Duodenal mucosa (tissue), 2 donors: ENCODE measurements around the gene PRMT3.

Experiments used
- H3K27ac ChIP-seq: one replicate; pipeline ENCODE4 v1.7.0; 2013; ENCODE audit warnings: low read depth, low read length
- H3K27me3 ChIP-seq, 2 donors: one replicate each; pipeline ENCODE4 v1.7.0; 2013; ENCODE audit warnings: low read length in 2 of 2, control low read depth in 1 of 2; ENCODE audit not compliant: insufficient read depth in 2 of 2, control insufficient read depth in 1 of 2
- H3K36me3 ChIP-seq, 2 donors: one replicate each; pipeline ENCODE4 v1.7.0; 2013; ENCODE audit warnings: low read length in 2 of 2, control low read depth in 1 of 2; ENCODE audit not compliant: insufficient read depth in 2 of 2, control insufficient read depth in 1 of 2
- H3K4me1 ChIP-seq, 2 donors: one replicate each; pipeline ENCODE4 v1.7.0; 2013; ENCODE audit warnings: low read length in 2 of 2, control low read depth in 1 of 2; ENCODE audit not compliant: insufficient read depth in 2 of 2, control insufficient read depth in 1 of 2
- H3K4me3 ChIP-seq, 2 donors: one replicate each; pipeline ENCODE4 v1.7.0; 2013; ENCODE audit warnings: low read length in 2 of 2, low read depth in 1 of 2
- H3K9ac ChIP-seq, 2 donors: one replicate each; pipeline ENCODE4 v1.7.0; 2013; ENCODE audit warnings: low read length in 2 of 2, low read depth in 1 of 2
- H3K9me3 ChIP-seq, 2 donors: one replicate each; pipeline ENCODE4 v1.7.0; 2013; ENCODE audit warnings: low read length in 2 of 2, control low read depth in 1 of 2; ENCODE audit not compliant: control insufficient read depth in 1 of 2

Gene PRMT3

DNA sequence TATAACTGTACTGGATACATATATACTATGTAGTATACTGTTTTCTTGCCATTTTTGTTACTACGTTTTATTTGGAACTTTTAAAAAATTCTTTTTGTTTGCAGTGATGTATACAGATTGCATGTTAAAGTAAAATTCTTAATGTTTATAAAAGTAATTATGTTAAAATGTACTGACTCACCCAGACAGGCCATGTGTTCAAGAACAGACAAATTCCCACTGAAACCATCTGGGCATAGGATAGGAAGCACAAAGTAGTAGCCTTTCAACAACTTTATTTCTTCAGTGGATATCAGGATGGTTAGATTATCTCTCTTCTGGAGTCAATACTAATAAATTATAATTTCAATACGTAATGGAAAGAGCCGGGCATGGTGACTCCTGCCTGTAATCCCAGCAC is 19.8 kb downstream of the PRMT3 start:
- H3K36me3 ChIP-seq = peaks cover 0 to 23% of the 10 kb centered on the region in 2 donors
- H3K4me3 ChIP-seq = no peak overlapping the region
- no peak overlapping the region for H3K9ac ChIP-seq
- no peaks in the 10 kb centered on the region for H3K27me3 ChIP-seq
- H3K4me1 ChIP-seq = no peaks in the 10 kb centered on the region
- no peaks in the 10 kb centered on the region for H3K9me3 ChIP-seq
- H3K27ac ChIP-seq = no peak overlapping the region

DNA sequence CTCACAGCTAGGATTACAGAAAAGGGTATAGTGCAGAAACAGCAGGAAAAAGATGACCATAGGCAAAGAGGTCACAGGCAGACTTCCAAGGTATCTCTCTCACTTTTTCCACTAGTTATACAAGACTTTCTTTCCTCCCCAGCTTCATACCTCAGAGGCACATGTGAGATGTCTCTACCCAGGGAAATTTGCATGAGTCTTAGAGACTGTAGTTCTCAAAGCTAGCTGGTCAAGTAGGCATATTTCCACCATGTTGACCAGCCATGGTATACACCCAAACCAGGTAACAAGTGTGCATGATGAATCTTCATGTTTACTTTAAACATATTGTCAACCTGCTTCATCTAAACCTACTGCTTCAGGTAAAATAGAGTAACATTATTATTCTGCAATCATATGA is 27.9 kb downstream of the PRMT3 start:
- no peak overlapping the region for H3K4me3 ChIP-seq

DNA sequence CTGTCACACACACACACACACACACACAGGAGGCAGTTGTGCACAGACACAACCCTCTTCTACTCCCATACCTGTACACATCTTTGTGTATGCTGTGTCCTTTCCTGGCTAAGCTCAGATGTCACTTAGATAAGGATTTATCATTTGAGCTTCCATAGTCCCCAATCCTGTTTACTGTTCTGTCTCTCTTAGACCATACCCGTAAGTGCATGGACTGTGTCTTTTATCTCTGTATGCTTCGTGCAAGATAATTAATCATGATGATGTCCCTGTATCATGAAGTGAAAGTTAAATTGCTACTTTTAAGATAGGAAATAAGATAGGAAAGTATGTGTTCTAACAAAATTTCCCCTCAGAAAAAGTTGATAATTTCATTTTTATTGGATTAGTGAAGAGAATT is 30.3 kb downstream of the PRMT3 start:
- Histone ChIP-seq H3K27ac (no peak overlapping the region), H3K9me3 (no peaks in the 10 kb centered on the region), H3K27me3 (no peaks in the 10 kb centered on the region), H3K36me3 (peaks cover 15 to 23% of the 10 kb centered on the region in 2 donors), H3K4me1 (no peaks in the 10 kb centered on the region), H3K9ac (no peak overlapping the region), H3K4me3 (no peak overlapping the region)

More for the DNA sequence above, 27.9 kb downstream of the PRMT3 start:
- Histone ChIP-seq H3K9me3 (no peaks in the 10 kb centered on the region), H3K27me3 (no peaks in the 10 kb centered on the region), H3K27ac (no peak overlapping the region), H3K9ac (no peak overlapping the region), H3K4me1 (no peaks in the 10 kb centered on the region), H3K36me3 (peaks cover 7 to 16% of the 10 kb centered on the region in 2 donors)

DNA sequence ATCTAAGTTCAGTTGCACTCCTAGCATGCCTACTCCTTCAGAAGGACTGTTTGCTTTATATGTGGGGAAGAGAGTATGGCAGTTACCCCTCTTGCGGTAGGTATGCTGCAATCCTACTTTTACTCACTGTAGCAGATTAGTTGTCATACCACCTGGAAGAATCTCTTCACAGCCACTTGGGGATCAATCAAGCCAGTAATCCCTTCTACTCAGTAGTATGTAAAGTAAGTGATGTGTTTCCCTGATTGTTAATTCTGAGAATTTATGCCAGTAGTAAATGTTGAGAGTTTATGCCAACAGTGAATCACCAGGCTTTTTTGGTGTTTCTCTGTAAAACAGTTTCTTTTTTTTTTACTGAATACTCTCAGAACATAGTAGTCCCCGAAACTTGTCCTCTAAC is 34.4 kb downstream of the PRMT3 start:
- no peaks in the 10 kb centered on the region for H3K9me3 ChIP-seq
- H3K27ac ChIP-seq = no peak overlapping the region
- no peaks in the 10 kb centered on the region for H3K4me1 ChIP-seq
- H3K27me3 ChIP-seq = no peaks in the 10 kb centered on the region
- peaks cover 10 to 17% of the 10 kb centered on the region in 2 donors for H3K36me3 ChIP-seq
- no peak overlapping the region for H3K4me3 ChIP-seq
- H3K9ac ChIP-seq = no peak overlapping the region

DNA sequence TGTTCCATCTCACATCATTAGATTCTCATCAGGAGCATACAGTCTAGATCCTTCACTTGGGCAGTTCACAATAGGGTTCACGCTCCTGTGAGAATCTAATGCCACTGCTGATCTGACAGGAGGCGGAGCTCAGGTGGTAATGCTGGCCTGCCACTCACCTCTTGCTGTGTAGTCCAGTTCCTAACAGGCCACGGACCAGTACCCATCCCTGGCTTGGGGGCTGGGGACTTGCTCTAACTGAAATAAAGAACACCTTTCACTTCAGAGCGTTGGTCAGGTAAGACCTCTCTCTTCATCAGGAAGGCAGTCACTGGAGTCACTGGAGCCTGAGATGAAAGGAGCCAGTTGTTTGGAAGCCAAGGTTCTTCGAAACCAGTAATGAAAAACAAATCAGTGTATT is 41.7 kb downstream of the PRMT3 start:
- Histone ChIP-seq H3K27ac (no peak overlapping the region), H3K9me3 (no peaks in the 10 kb centered on the region), H3K27me3 (no peaks in the 10 kb centered on the region), H3K9ac (no peak overlapping the region), H3K4me1 (no peaks in the 10 kb centered on the region), H3K4me3 (no peak overlapping the region), H3K36me3 (peaks cover 0 to 15% of the 10 kb centered on the region in 2 donors)

DNA sequence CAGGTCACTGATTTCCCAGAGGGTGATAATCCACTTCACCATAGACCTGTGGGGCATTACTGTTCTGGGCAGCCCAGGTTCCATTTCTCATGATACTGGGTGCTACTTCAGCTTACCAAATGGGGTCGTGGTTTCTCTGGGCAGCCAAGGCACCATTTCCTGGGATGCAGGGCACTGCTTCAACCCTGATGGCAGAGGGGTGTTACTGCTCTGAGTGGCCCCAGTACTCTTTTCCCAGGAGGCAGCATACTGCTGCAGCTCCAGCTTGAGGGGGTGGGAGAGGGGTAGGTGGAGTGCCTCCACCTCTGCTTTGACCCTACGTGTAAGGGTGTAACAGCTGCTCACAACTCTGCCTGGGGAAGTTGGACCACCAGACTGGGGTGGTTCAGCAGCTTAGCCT is 51.1 kb downstream of the PRMT3 start:
- no peak overlapping the region for H3K9ac ChIP-seq
- no peak overlapping the region for H3K27ac ChIP-seq
- H3K9me3 ChIP-seq = no peaks in the 10 kb centered on the region
- H3K4me3 ChIP-seq = no peak overlapping the region
- no peaks in the 10 kb centered on the region for H3K27me3 ChIP-seq
- H3K4me1 ChIP-seq = no peaks in the 10 kb centered on the region
- H3K36me3 ChIP-seq = peaks cover 0 to 25% of the 10 kb centered on the region in 2 donors

DNA sequence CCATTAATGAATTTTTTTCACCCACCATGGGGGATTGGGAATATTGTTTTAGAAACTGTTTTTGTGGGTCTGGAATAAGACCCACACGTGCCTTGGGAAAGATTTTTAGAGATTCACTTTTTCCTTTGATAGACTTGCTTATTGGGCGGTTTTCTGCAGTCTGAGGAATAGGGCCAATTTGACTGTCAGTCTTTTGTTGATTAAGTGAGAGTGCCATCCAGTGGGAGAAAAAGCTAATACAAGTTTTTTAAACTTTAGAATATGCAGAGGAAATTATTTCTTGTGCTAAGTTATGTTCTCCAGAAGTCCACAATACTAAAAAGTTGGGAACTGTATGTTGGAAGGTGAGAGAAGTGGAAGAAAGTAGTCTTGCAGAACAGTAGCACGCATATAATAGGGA is 56.1 kb downstream of the PRMT3 start:
- H3K27ac ChIP-seq = no peak overlapping the region
- no peaks in the 10 kb centered on the region for H3K27me3 ChIP-seq
- H3K4me3 ChIP-seq = no peak overlapping the region
- H3K36me3 ChIP-seq = peaks cover 0 to 10% of the 10 kb centered on the region in 2 donors
- no peaks in the 10 kb centered on the region for H3K4me1 ChIP-seq
- no peak overlapping the region for H3K9ac ChIP-seq
- no peaks in the 10 kb centered on the region for H3K9me3 ChIP-seq

DNA sequence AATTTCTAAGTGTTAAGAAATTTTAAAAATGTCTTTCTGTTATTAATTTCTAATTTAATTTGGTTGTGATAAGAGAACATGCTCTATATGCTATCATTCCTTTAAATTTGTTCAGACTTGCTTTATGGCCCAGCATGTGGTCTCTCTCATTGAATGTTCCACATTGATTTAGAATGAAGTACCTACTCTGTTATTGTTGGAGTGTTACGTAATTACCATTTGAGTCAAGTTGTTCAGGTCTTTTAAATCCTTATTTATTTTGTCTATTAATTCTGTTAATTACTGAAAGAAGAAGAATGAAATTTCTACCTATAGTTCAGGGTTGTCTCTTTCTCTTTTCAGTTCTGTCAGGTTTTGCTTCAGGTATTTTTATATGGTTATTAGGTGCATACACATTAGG is 57.0 kb downstream of the PRMT3 start:
- H3K4me3 ChIP-seq = no peak overlapping the region
- no peaks in the 10 kb centered on the region for H3K4me1 ChIP-seq
- no peak overlapping the region for H3K27ac ChIP-seq
- peaks cover 0 to 4% of the 10 kb centered on the region in 2 donors for H3K36me3 ChIP-seq
- no peaks in the 10 kb centered on the region for H3K9me3 ChIP-seq
- H3K27me3 ChIP-seq = no peaks in the 10 kb centered on the region
- no peak overlapping the region for H3K9ac ChIP-seq

DNA sequence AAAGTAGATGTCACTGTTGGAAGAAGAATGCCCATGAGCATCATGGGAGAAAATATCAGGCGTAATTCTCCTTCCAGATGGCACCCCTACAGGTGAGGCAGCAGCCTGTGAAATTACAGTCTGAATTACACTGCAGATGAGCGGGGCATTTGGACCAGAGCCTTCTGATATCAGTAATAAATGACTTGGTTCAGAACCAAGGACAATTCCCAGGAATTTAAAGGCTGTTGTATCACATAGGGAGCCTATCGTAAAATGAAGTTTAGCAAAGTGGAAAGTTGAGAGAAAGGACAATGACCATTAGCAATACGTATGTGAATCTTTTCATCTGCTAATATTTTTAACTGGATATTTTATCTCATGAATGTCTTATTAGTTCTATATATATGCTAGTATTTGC is 61.3 kb downstream of the PRMT3 start:
- no peaks in the 10 kb centered on the region for H3K27me3 ChIP-seq
- peaks cover 0 to 8% of the 10 kb centered on the region in 2 donors for H3K36me3 ChIP-seq
- H3K4me1 ChIP-seq = no peaks in the 10 kb centered on the region
- H3K9me3 ChIP-seq = no peaks in the 10 kb centered on the region
- no peak overlapping the region for H3K9ac ChIP-seq
- no peak overlapping the region for H3K27ac ChIP-seq
- no peak overlapping the region for H3K4me3 ChIP-seq

DNA sequence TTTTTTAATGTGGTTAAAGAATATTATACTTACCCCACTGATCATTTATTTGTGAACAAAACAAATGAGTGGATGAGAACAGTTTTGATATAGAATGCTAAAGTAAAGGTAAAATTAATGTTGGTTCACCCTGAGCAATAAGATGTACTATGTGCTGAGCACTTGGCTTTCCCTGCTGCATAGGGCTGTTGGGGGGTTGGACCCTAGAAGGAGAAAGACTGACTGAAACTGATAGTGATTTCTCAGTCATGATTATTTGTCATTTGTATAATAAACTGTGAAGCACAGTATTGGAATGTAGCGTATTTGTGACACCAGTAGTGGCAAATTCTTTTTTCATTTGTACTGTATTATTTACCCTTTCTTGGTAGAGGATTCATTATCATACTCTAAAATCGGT is 63.3 kb downstream of the PRMT3 start:
- no peaks in the 10 kb centered on the region for H3K27me3 ChIP-seq
- H3K27ac ChIP-seq = no peak overlapping the region
- no peaks in the 10 kb centered on the region for H3K9me3 ChIP-seq
- H3K4me3 ChIP-seq = no peak overlapping the region
- H3K4me1 ChIP-seq = no peaks in the 10 kb centered on the region
- H3K9ac ChIP-seq = no peak overlapping the region
- H3K36me3 ChIP-seq = peaks cover 0 to 5% of the 10 kb centered on the region in 2 donors

DNA sequence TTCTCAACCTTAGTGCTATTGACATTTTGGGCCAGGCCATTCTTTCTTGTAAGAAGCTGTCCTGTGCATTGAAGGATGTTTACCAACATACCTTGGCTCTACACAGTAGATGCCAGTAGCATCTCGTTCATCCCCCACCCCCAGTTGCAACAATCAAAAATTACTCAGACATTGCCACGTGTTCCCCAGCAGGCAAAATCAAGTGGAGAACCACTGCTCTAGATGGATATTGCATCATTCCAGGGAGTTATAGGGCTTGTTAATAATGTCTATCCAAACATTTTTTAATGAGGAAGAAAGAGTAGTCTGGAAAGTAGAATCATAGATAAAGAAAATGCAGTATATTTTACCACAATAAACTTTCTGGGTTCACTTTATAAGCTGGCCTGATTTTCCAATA is 64.1 kb downstream of the PRMT3 start:
- Histone ChIP-seq H3K4me3 (no peak overlapping the region), H3K4me1 (no peaks in the 10 kb centered on the region), H3K9ac (no peak overlapping the region), H3K27ac (no peak overlapping the region), H3K9me3 (no peaks in the 10 kb centered on the region), H3K36me3 (peaks cover 0 to 4% of the 10 kb centered on the region in 2 donors), H3K27me3 (no peaks in the 10 kb centered on the region)
